ENCODE data around the gene MIR17HG. TPM values are rescaled to one million over a fixed set of nuclear protein-coding genes. Genes with fewer than 3 reads are reported as not detected.

Gene MIR17HG
- polyA plus RNA-seq, 1 donor from 2014 or later = 0.79 TPM

GRCh38 chr13:91312324-91312723 is 35.2 kb upstream of the MIR17HG start:
- no peaks in the 10 kb centered on the region for H3F3A ChIP-seq (ENCODE audit: insufficient read depth, low read length, poor library complexity, severe bottlenecking)
- no peak overlapping the region for H3K4me3 ChIP-seq (ENCODE audit: low read length)
- H4K20me1 ChIP-seq (ENCODE audit: insufficient read depth) = no peaks in the 10 kb centered on the region
- H3K27me3 ChIP-seq (ENCODE audit: insufficient read depth, low read depth, low read length) = no peaks in the 10 kb centered on the region
- H3K79me2 ChIP-seq (replicated peaks; ENCODE audit: insufficient read depth, low read length) = no peaks in the 10 kb centered on the region
- no peaks in the 10 kb centered on the region for H3K9me2 ChIP-seq (ENCODE audit: insufficient read depth, low read length)
- TF ChIP-seq RAD21 (conservative IDR thresholded peaks at IDR 0.05) (no peak), SMC3 (conservative IDR thresholded peaks at IDR 0.05; ENCODE audit: poor library complexity) (no peak), EP300 (conservative IDR thresholded peaks at IDR 0.05; ENCODE audit: poor library complexity, severe bottlenecking) (no peak), POLR2AphosphoS5 (IDR thresholded peaks at IDR 0.05) (no peak), TAF1 (IDR thresholded peaks at IDR 0.05; ENCODE audit: low read depth) (no peak), EZH2 (IDR thresholded peaks at IDR 0.05; ENCODE audit: borderline replicate concordance, insufficient read depth, low read length, poor library complexity, severe bottlenecking) (no peak), MXI1 (conservative IDR thresholded peaks at IDR 0.05; ENCODE audit: poor library complexity, severe bottlenecking) (no peak), REST (IDR thresholded peaks at IDR 0.05; ENCODE audit: borderline replicate concordance) (no peak), CTCF (IDR thresholded peaks at IDR 0.05; ENCODE audit: poor library complexity, severe bottlenecking) (no peak)
- no peak overlapping the region for H3K9ac ChIP-seq (ENCODE audit: low read length)
- H2AFZ ChIP-seq (ENCODE audit: low read depth, low read length) = no peak overlapping the region
- no peaks in the 10 kb centered on the region for H3K36me3 ChIP-seq (ENCODE audit: insufficient read depth, low read length)
- no peak overlapping the region for H3K4me2 ChIP-seq (ENCODE audit: low read length)
- peaks cover 4% of the 10 kb centered on the region for H3K9me3 ChIP-seq (ENCODE audit: low read length)
- no peak overlapping the region for H3K27ac ChIP-seq (ENCODE audit: low read length)

GRCh38 chr13:91313103-91313502 is 34.4 kb upstream of the MIR17HG start:
- Histone ChIP-seq H3K4me3 (ENCODE audit: low read length) (no peak overlapping the region), H3K9me3 (ENCODE audit: low read length) (peaks cover under 1% of the 10 kb centered on the region), H3K9me2 (ENCODE audit: insufficient read depth, low read length) (no peaks in the 10 kb centered on the region), H3F3A (ENCODE audit: insufficient read depth, low read length, poor library complexity, severe bottlenecking) (no peaks in the 10 kb centered on the region), H3K36me3 (ENCODE audit: insufficient read depth, low read length) (no peaks in the 10 kb centered on the region), H3K27ac (ENCODE audit: low read length) (no peak overlapping the region), H3K9ac (ENCODE audit: low read length) (no peak overlapping the region), H3K79me2 (replicated peaks; ENCODE audit: insufficient read depth, low read length) (no peaks in the 10 kb centered on the region), H3K4me2 (ENCODE audit: low read length) (no peak overlapping the region), H2AFZ (ENCODE audit: low read depth, low read length) (no peak overlapping the region), H3K27me3 (ENCODE audit: insufficient read depth, low read depth, low read length) (no peaks in the 10 kb centered on the region), H4K20me1 (ENCODE audit: insufficient read depth) (no peaks in the 10 kb centered on the region)
- no peak for TF ChIP-seq EZH2 (IDR thresholded peaks at IDR 0.05; ENCODE audit: borderline replicate concordance, insufficient read depth, low read length, poor library complexity, severe bottlenecking)
- TF ChIP-seq POLR2AphosphoS5 (IDR thresholded peaks at IDR 0.05) = no peak

- Histone ChIP-seq H3K27ac (ENCODE audit: low read length) (no peak overlapping the region), H3K36me3 (ENCODE audit: insufficient read depth, low read length) (no peaks in the 10 kb centered on the region), H3K27me3 (ENCODE audit: insufficient read depth, low read depth, low read length) (no peaks in the 10 kb centered on the region), H3K4me2 (ENCODE audit: low read length) (no peak overlapping the region), H3K9me2 (ENCODE audit: insufficient read depth, low read length) (no peaks in the 10 kb centered on the region), H3K79me2 (replicated peaks; ENCODE audit: insufficient read depth, low read length) (no peaks in the 10 kb centered on the region), H3F3A (ENCODE audit: insufficient read depth, low read length, poor library complexity, severe bottlenecking) (no peaks in the 10 kb centered on the region), H2AFZ (ENCODE audit: low read depth, low read length) (no peak overlapping the region), H3K9ac (ENCODE audit: low read length) (no peak overlapping the region), H3K9me3 (ENCODE audit: low read length) (no peaks in the 10 kb centered on the region), H3K4me3 (ENCODE audit: low read length) (no peak overlapping the region), H4K20me1 (ENCODE audit: insufficient read depth) (no peaks in the 10 kb centered on the region)
- TF ChIP-seq MXI1 (conservative IDR thresholded peaks at IDR 0.05; ENCODE audit: poor library complexity, severe bottlenecking) (no peak), SMC3 (conservative IDR thresholded peaks at IDR 0.05; ENCODE audit: poor library complexity) (no peak), REST (IDR thresholded peaks at IDR 0.05; ENCODE audit: borderline replicate concordance) (no peak)
Observed at GRCh38 chr13:91313581-91313980, 33.9 kb upstream of the MIR17HG start.

All from neural cell (in vitro differentiated cells).